Kasumi-1 (cell line): ENCODE data around the gene PLCH2.

Experiments
- DNase-seq, 2 experiments: peaks; one replicate each; lab custom pipeline; 2025; lab: John Stamatoyannopoulos, UW

The PLCH2 gene

DNA sequence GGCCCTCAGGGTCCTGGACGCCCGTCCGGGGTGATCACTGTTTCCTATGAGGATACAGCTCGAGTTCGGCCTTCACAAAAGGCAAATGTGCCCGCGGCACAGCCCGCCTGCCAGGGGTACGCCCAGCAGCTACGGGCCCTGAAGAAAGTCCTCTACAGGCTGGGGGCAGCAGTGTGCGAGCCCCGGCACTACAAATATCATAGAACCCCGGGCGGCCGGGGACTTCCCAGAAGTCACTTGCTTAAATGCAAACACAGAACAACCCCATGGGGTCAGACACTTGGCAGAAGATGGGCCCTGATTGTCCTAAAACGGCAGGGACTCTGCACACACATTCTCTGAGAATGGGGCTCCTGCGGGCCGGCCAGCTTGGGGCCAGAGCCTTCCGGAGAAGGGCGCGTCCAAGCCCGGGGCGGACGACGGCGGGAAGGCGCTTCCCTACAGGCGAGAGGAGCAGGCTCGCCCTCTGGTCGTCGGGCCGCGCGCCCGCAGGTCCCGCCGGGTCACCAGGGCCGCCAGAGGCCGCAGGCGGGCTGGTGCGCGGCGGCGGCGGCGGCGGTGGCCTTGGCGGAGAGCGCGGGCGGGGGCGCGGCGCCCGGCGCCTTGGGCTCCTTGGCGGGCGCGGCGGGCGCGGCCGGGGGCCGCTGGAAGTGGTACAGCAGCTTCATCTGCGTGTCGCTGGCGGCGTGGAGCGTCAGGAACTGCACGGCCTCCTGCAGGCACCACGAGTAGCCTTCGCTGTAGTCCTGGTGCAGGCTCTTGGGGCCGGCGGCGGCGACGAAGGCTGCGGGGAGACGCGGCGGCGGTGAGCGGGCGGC, 53.1 kb downstream of the PLCH2 start:
- DNase-seq: no peak

- no peak for DNase-seq
These were observed 53.9 kb downstream of the PLCH2 start, which contains the start of gene HES5 for GRCh38 chr1:2529784-2530512. HES5 (minus strand) TSS chr1:2530263; CDS start chr1:2530164, 99 bp downstream.

GRCh38 chr1:2530513-2531361, 54.6 kb downstream of the PLCH2 start:
- no peak for DNase-seq

- no peak for DNase-seq
These were observed 56.5 kb downstream of the PLCH2 start for GRCh38 chr1:2532485-2533160.

DNA sequence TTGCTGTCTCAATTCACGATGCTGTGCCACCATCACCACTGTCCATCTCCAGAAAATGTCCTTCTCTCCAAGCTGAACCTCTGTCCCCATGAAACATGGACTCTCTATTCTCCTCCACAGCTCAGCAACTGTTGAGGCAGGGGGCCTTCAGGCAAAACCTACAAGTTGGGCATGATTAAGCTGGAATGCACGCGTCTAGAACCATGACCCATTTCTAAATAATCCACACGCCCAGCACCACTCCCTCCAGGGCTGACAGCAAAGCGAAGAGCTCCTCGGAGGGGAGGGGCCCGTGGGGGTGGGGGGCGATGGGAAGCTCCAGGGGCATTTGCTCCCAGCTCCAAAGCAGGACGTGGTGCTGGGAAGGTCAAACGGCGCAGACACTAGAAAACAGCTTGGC, 57.3 kb downstream of the PLCH2 start:
- DNase-seq: no peak

DNA sequence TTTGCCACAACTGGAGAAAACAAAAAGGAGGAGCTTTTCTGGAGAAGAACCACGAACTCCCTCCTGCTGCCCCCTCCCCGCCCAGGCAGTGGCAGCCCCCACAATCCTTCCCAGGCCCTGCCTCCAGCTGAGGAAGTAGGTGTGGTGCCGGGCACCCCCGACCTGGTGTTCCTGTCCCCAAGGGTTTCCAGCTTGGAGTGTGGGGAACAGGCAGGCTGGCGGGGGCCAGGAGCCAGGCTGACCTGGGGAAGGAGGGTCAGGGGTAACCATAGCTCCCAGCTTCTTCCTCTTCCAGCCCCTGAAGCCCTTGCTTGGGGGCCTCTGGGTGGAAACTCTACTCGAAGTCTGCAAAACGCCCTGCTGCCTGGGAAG, 58.2 kb downstream of the PLCH2 start:
- DNase-seq: no peak

- DNase-seq: no peak
These were observed 58.8 kb downstream of the PLCH2 start for GRCh38 chr1:2534687-2535441.

- no peak for DNase-seq
These were observed 59.4 kb downstream of the PLCH2 start for GRCh38 chr1:2535455-2535854.

GRCh38 chr1:2535981-2536380, 59.9 kb downstream of the PLCH2 start:
- DNase-seq: no peak

- DNase-seq: no peak
These were observed 61.7 kb downstream of the PLCH2 start for GRCh38 chr1:2537784-2538115.

GRCh38 chr1:2538376-2538775, 62.3 kb downstream of the PLCH2 start:
- no peak for DNase-seq

DNA sequence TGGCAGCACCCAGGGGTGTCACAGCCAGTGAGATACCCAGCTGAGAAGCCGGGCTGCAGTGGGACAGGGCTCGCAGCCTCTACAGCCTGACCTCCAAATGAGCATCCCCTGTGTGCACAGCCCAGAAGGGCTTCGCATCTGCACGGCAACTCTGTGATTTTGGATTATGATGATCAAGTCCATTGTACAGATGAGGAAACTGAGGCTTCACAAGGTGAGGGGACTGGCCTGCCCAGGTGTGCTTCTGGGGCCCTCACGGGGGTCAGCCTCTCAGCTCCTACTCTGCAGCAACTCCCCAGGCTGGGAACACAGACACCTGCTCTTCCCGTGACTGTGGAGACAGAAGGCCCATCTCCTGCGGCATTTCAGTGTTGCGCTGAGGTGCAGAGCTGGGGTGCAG, 62.8 kb downstream of the PLCH2 start:
- no peak for DNase-seq

GRCh38 chr1:2539312-2539907, 63.3 kb downstream of the PLCH2 start:
- peak in 1 of 2 experiments; percentile 10 for DNase-seq

DNA sequence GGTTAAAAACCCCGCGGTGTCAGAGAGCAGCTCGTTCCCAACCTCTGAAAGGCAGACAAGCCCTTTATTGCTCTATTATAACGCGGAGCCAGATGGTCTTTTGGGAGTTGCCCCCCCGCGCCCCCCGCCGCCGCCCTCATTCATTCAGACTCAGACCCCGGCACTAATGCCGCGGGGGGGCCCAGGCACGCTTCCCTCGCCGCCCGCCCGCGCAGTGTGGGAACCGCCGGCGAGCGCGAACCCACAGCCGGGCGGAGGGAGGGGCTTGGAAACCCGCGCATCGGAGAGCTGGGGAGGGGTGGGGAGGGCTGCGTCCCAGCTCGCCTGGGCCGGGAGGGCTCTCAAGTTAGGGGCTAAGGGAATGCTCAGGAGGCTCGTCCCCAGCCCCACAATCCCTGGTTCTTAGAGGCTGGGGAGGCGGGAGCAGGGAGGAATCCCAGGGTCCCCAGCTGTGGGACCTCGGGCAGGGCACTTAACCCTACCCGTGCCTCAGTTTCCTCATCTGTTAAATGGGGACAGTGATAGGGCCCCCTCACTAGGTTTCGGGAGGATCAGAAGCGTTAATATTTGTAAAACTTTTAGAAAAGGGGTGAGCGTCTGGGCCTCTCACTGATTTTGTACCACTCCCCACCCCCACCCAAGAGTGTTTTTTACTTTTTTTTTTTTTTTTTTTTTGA, 64.9 kb downstream of the PLCH2 start:
- DNase-seq: no peak

- DNase-seq: no peak
These were observed 65.6 kb downstream of the PLCH2 start for GRCh38 chr1:2541619-2542245.

DNA sequence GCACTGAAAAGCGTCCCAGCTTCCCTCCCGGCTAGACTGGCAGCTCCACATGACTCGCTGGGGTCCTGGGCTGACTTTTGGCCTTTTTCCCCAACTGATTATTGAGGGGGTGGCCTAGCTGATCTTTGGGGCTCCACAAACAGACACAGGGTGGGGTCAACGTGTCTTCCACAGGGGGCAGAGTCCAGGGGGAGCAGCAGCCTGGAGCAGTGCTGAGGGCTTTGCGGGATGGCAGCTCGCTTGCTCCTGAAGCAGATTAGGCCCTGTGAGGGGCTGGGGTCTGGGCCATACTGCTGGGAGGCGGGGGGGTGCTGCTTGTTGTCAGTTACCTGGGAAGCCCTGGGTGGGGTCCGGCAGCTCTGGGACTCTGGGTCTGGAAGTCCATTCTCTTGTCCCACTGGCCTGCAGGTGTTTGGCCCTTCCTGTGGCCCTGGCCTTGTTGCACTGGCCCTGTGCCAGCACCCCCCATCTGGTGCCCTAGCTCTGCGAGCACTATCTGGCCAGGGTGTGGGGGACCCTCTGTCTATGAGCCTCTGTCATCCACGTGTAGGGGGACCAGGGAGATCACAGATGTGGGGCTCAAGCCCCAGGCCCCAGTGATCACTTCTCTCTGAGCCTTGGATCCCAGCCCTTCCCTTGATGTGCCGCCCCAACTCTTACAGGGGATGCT, 66.3 kb downstream of the PLCH2 start:
- DNase-seq: no peak

GRCh38 chr1:2543543-2544092, 67.5 kb downstream of the PLCH2 start:
- no peak for DNase-seq

- DNase-seq: no peak
These were observed 68.2 kb downstream of the PLCH2 start for GRCh38 chr1:2544093-2544874.
